Osteocyte (in vitro differentiated cells): Measurements from ENCODE around the gene MB21D2. TPM values are rescaled to one million over a fixed set of nuclear protein-coding genes. Genes with fewer than 3 reads are reported as not detected.

ENCODE experiments used
- DNase-seq: peaks from one replicate; pipeline ENCODE4 v3.0.0; 2021; ENCODE audit warnings: mixed read lengths; ENCODE audit not compliant: unreplicated experiment; ENCODE audit errors: extremely low spot score
- H3K27ac Mint-ChIP-seq: one replicate; pipeline ENCODE4 v1.8.0; 2021; ENCODE audit warnings: mild to moderate bottlenecking, mixed read lengths; ENCODE audit not compliant: unreplicated experiment
- H3K27me3 Mint-ChIP-seq: one replicate; pipeline ENCODE4 v1.8.0; 2021; ENCODE audit warnings: mixed read lengths; ENCODE audit not compliant: unreplicated experiment
- H3K36me3 Mint-ChIP-seq: one replicate; pipeline ENCODE4 v1.8.0; 2021; ENCODE audit warnings: mixed read lengths; ENCODE audit not compliant: unreplicated experiment
- H3K4me1 Mint-ChIP-seq: one replicate; pipeline ENCODE4 v1.8.0; 2021; ENCODE audit warnings: mixed read lengths; ENCODE audit not compliant: unreplicated experiment
- H3K4me3 Mint-ChIP-seq: one replicate; pipeline ENCODE4 v1.8.0; 2021; ENCODE audit warnings: mild to moderate bottlenecking, moderate library complexity, mixed read lengths; ENCODE audit not compliant: unreplicated experiment
- H3K9me3 Mint-ChIP-seq: one replicate; pipeline ENCODE4 v1.8.0; 2021; ENCODE audit warnings: mixed read lengths; ENCODE audit not compliant: unreplicated experiment
- total RNA-seq: library from RNA; stranded (reverse); gene quantifications from 2 replicates; pipeline ENCODE4 v1.2.1, GENCODE V29; 2021
- TF ChIP-seq, protein P1 (sequence below): fragments of 200-600 bp; sonication (generic); IDR thresholded peaks from 2 replicates; pipeline ENCODE4 v1.5.0; 2021; ENCODE audit warnings: antibody characterized with exemption, mild to moderate bottlenecking, moderate library complexity

MB21D2 gene
- total RNA-seq, 1 donor from 2014 or later = 5.5 TPM

DNA sequence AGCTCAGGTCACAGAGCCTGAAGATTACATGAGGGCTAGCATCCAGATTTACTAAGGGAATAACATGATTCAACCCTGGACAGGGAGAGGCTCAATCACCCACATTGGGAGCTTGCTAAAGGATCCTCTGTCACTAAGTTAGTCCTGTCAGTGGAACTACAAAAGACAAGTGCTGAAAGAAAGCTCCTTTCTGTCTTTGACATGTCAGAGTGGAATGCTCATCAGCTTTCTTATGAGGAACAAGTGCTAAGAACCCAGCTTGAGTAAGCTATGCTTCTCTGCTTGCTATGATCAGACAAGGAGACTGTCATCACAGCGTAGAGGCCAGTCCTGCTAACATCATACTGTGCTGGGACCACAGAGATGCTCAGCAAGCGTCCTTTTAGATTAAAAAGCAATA is 74.5 kb downstream of the MB21D2 start:
- Mint-ChIP-seq H3K4me3 (no peak overlapping the region), H3K27me3 (no peaks in the 10 kb centered on the region), H3K9me3 (no peaks in the 10 kb centered on the region), H3K4me1 (peaks cover 20% of the 10 kb centered on the region), H3K27ac (no peak overlapping the region), H3K36me3 (no peaks in the 10 kb centered on the region)
- no peak for DNase-seq
- TF ChIP-seq, protein P1, sequence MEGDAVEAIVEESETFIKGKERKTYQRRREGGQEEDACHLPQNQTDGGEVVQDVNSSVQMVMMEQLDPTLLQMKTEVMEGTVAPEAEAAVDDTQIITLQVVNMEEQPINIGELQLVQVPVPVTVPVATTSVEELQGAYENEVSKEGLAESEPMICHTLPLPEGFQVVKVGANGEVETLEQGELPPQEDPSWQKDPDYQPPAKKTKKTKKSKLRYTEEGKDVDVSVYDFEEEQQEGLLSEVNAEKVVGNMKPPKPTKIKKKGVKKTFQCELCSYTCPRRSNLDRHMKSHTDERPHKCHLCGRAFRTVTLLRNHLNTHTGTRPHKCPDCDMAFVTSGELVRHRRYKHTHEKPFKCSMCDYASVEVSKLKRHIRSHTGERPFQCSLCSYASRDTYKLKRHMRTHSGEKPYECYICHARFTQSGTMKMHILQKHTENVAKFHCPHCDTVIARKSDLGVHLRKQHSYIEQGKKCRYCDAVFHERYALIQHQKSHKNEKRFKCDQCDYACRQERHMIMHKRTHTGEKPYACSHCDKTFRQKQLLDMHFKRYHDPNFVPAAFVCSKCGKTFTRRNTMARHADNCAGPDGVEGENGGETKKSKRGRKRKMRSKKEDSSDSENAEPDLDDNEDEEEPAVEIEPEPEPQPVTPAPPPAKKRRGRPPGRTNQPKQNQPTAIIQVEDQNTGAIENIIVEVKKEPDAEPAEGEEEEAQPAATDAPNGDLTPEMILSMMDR = no peak

DNA sequence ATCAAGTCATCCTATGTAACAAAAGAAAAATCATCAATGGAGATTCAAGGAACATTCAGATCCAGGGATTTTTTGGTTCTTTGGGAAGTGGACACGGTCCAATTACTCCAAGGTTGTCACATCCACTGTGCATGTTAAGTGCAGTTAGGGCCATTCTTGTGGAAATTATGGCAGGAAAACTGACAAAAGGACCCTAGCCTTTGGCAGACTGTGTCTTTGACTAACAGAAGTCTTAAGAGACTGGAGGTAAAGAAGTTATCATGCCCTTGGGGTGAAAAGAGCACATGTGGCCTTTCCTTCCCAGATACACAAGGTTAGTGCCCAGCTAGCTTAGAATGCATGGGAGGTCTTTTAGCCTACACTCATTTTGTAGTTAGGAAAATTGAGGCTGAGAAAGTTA is 74.9 kb downstream of the MB21D2 start:
- TF ChIP-seq, protein P1 = no peak
- no peaks in the 10 kb centered on the region for H3K9me3 Mint-ChIP-seq
- peaks cover 16% of the 10 kb centered on the region for H3K4me1 Mint-ChIP-seq
- H3K4me3 Mint-ChIP-seq = no peak overlapping the region
- no peak for DNase-seq
- H3K27ac Mint-ChIP-seq = no peak overlapping the region
- H3K27me3 Mint-ChIP-seq = no peaks in the 10 kb centered on the region
- H3K36me3 Mint-ChIP-seq = no peaks in the 10 kb centered on the region

DNA sequence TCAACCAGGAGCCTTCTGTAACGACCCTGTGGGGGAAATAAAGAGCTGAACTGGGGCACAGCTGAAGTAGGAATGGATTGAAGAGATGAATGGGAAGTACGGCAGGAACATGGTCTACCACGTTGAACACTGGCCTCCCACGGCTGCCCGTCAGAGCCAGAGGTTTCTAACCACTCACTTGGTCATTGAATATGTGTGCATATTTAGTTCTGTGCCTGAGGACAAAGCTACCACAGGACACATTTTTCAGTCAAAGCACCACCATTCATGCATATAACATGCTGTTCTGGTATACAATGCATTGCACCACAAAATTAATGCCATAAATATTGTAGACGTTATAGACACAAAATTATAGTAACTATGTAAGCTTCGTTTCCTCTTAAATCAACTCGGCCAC is 75.5 kb downstream of the MB21D2 start:
- TF ChIP-seq, protein P1 = no peak
- Mint-ChIP-seq H3K4me1 (peaks cover 11% of the 10 kb centered on the region), H3K4me3 (no peak overlapping the region)

DNA sequence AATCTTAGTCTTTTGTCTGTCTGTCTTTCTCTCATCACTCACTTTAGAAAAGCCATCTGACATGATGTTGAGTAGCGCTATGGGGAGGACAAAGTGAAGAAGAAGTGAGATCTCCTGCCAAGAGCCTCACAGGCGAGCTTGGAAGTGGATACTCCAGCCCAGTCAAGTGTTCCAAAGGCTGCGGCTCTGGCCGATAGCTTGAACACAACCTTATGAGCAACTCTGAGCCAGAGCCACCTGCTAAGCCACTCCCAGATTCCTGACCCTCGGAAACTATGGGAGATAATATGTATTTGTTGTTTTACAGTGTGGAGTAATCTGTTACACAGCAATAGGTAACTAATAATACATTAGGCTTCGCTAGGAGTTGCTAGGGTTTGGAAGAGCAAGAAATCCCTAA is 76.2 kb downstream of the MB21D2 start:
- no peaks in the 10 kb centered on the region for H3K9me3 Mint-ChIP-seq
- peaks cover 8% of the 10 kb centered on the region for H3K4me1 Mint-ChIP-seq
- TF ChIP-seq, protein P1 = no peak
- no peaks in the 10 kb centered on the region for H3K36me3 Mint-ChIP-seq
- H3K4me3 Mint-ChIP-seq = no peak overlapping the region
- no peak for DNase-seq
- H3K27me3 Mint-ChIP-seq = no peaks in the 10 kb centered on the region
- H3K27ac Mint-ChIP-seq = no peak overlapping the region

More for the DNA sequence above, 75.5 kb downstream of the MB21D2 start:
- DNase-seq = no peak
- no peaks in the 10 kb centered on the region for H3K27me3 Mint-ChIP-seq
- H3K9me3 Mint-ChIP-seq = no peaks in the 10 kb centered on the region
- no peaks in the 10 kb centered on the region for H3K36me3 Mint-ChIP-seq
- no peak overlapping the region for H3K27ac Mint-ChIP-seq

DNA sequence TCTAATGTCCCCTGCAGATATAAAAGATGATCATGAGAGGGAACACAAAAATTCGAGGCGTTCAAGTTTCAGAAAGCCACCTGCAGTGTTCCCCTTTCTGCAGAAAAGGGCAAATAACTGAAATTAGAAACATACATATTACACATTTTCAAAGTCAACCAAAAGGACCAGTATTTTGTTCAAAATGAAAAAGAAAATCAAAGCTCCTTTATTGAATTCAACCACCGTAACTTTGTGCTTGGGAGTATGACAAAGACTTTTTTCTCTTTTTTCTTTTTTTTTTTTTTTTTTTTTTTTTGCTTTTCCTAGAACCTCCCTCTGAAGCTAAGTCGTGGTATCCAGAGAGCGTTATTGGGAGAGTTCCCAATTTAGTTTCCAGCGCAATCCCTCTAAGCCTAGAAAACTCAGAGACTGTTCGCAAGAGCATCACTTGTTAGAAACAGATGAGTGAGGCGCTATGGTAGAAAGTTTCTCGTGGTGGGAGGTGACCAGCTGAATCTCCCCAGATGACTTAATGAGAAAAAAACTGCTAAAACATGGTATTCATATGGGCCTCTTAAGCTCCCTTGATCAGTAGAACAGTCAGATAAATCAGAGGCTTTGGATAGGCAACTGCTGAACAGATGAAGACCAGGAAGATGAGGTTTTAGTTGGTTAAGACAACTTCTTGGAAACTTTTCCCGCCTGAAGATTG is 77.4 kb downstream of the MB21D2 start:
- DNase-seq = no peak
- H3K4me3 Mint-ChIP-seq = no peak overlapping the region
- H3K27ac Mint-ChIP-seq = no peak overlapping the region
- H3K9me3 Mint-ChIP-seq = no peaks in the 10 kb centered on the region
- TF ChIP-seq, protein P1 = no peak
- H3K27me3 Mint-ChIP-seq = no peaks in the 10 kb centered on the region
- no peaks in the 10 kb centered on the region for H3K36me3 Mint-ChIP-seq
- H3K4me1 Mint-ChIP-seq = peaks cover 12% of the 10 kb centered on the region
